Astrocyte (in vitro differentiated cells and primary cell): ENCODE data around the gene FAM210A. TPM values are rescaled to one million over a fixed set of nuclear protein-coding genes. Genes with fewer than 3 reads are reported as not detected.

Experiments used
- DNase-seq: peaks from one replicate; pipeline ENCODE4 v3.0.0-alpha.2; 2010; ENCODE audit warnings: low read depth
- FAIRE-seq: peaks from 2 replicates; lab custom pipeline; 2011; peaks lifted over from hg19 to GRCh38; lab: Jason Lieb, UNC
- H2AFZ ChIP-seq: 2 replicates; pipeline ENCODE4 v1.6.0; 2012; ENCODE audit warnings: low read depth, low read length, inconsistent platforms
- H3K27ac ChIP-seq: 2 replicates; pipeline ENCODE4 v1.5.1; 2011; ENCODE audit warnings: low read depth, low read length, inconsistent platforms
- H3K27me3 ChIP-seq: 2 replicates; pipeline ENCODE4 v1.6.0; 2011; ENCODE audit warnings: low read length, inconsistent platforms; ENCODE audit not compliant: insufficient read depth
- H3K36me3 ChIP-seq: 2 replicates; pipeline ENCODE4 v1.5.1; 2011; ENCODE audit warnings: low read length, inconsistent platforms; ENCODE audit not compliant: insufficient read depth
- H3K4me1 ChIP-seq: 2 replicates; pipeline ENCODE4 v1.5.1; 2011; ENCODE audit warnings: low read length, inconsistent platforms; ENCODE audit not compliant: insufficient read depth
- H3K4me2 ChIP-seq: 2 replicates; pipeline ENCODE4 v1.6.0; 2012; ENCODE audit warnings: low read length, inconsistent platforms
- H3K4me3 ChIP-seq: 2 replicates; pipeline ENCODE4 v1.5.1; 2011; ENCODE audit warnings: low read depth, mild to moderate bottlenecking, low read length, inconsistent platforms; ENCODE audit not compliant: insufficient read depth
- H3K79me2 ChIP-seq: 2 replicates; pipeline ENCODE4 v1.6.0; 2012; ENCODE audit warnings: mild to moderate bottlenecking, low read length, inconsistent platforms; ENCODE audit not compliant: insufficient read depth
- H3K9ac ChIP-seq: 2 replicates; pipeline ENCODE4 v1.6.0; 2012; ENCODE audit warnings: mild to moderate bottlenecking, low read length, inconsistent platforms
- H3K9me3 ChIP-seq: 2 replicates; pipeline ENCODE4 v1.5.1; 2012; ENCODE audit warnings: low read depth, mild to moderate bottlenecking, low read length, inconsistent platforms; ENCODE audit not compliant: insufficient read depth
- H4K20me1 ChIP-seq: 2 replicates; pipeline ENCODE4 v1.6.0; 2012; ENCODE audit warnings: low read length, inconsistent platforms; ENCODE audit not compliant: insufficient read depth
- H3K27ac Mint-ChIP-seq: one replicate; pipeline ENCODE4 v1.8.0; 2021; ENCODE audit warnings: mild to moderate bottlenecking, mixed read lengths; ENCODE audit not compliant: unreplicated experiment
- H3K27me3 Mint-ChIP-seq: one replicate; pipeline ENCODE4 v1.8.0; 2021; ENCODE audit warnings: low read depth, mixed read lengths; ENCODE audit not compliant: unreplicated experiment
- H3K36me3 Mint-ChIP-seq: one replicate; pipeline ENCODE4 v1.8.0; 2021; ENCODE audit warnings: low read depth, mixed read lengths; ENCODE audit not compliant: unreplicated experiment
- H3K4me1 Mint-ChIP-seq: one replicate; pipeline ENCODE4 v1.8.0; 2021; ENCODE audit warnings: low read depth, mixed read lengths; ENCODE audit not compliant: unreplicated experiment
- H3K4me3 Mint-ChIP-seq: one replicate; pipeline ENCODE4 v1.8.0; 2021; ENCODE audit warnings: mild to moderate bottlenecking, moderate library complexity, mixed read lengths; ENCODE audit not compliant: unreplicated experiment
- H3K9me3 Mint-ChIP-seq: one replicate; pipeline ENCODE4 v1.8.0; 2021; ENCODE audit warnings: mild to moderate bottlenecking, mixed read lengths; ENCODE audit not compliant: unreplicated experiment
- CTCF ChIP-seq: IDR thresholded peaks from 2 replicates; pipeline ENCODE4 v1.5.1; 2011; ENCODE audit warnings: low read depth, mild to moderate bottlenecking, inconsistent platforms, low read length, moderate library complexity; ENCODE audit not compliant: insufficient read depth
- EZH2 ChIP-seq: IDR thresholded peaks from 2 replicates; pipeline ENCODE4 v1.6.1; 2012; ENCODE audit warnings: mild to moderate bottlenecking, low read length, inconsistent platforms; ENCODE audit not compliant: insufficient read depth
- total RNA-seq: library from RNA; stranded (reverse); gene quantifications from 2 replicates; pipeline ENCODE4 v1.2.1, GENCODE V29; 2021

Gene FAM210A
- total RNA-seq, 1 donor from 2014 or later: 21.9 TPM

- Histone ChIP-seq H3K9me3 (no peaks in the 10 kb centered on the region), H2AFZ (no peak overlapping the region), H3K9ac (no peak overlapping the region), H3K27ac (no peak overlapping the region), H3K4me1 (no peaks in the 10 kb centered on the region), H3K79me2 (peaks cover 4% of the 10 kb centered on the region), H3K27me3 (no peaks in the 10 kb centered on the region), H3K36me3 (peaks cover 3% of the 10 kb centered on the region), H3K4me3 (no peak overlapping the region), H4K20me1 (no peaks in the 10 kb centered on the region), H3K4me2 (no peak overlapping the region)
- Mint-ChIP-seq H3K9me3 (peaks cover 7% of the 10 kb centered on the region), H3K4me1 (peaks cover 1% of the 10 kb centered on the region), H3K36me3 (peaks cover 12% of the 10 kb centered on the region), H3K27me3 (no peaks in the 10 kb centered on the region), H3K27ac (peak overlapping the region; percentile 10), H3K4me3 (no peak overlapping the region)
- TF ChIP-seq EZH2 (no peak), CTCF (no peak)
- FAIRE-seq (no peak), DNase-seq (no peak)
These were observed 49.9 kb downstream of the FAM210A start for GRCh38 chr18:13676471-13676870.

- H3K36me3 Mint-ChIP-seq: peaks cover 15% of the 10 kb centered on the region
- H3K4me1 Mint-ChIP-seq: no peaks in the 10 kb centered on the region
- H3K4me3 Mint-ChIP-seq: no peak overlapping the region
- TF ChIP-seq EZH2: no peak
- no peak for TF ChIP-seq CTCF
- peak; percentile 6 for DNase-seq
- H3K4me1 ChIP-seq: no peaks in the 10 kb centered on the region
- no peak overlapping the region for H3K27ac Mint-ChIP-seq
- H3K4me3 ChIP-seq: no peak overlapping the region
- H3K79me2 ChIP-seq: peaks cover 7% of the 10 kb centered on the region
- no peaks in the 10 kb centered on the region for H3K9me3 ChIP-seq
- peaks cover 8% of the 10 kb centered on the region for H3K9me3 Mint-ChIP-seq
- H2AFZ ChIP-seq: no peak overlapping the region
- H4K20me1 ChIP-seq: no peaks in the 10 kb centered on the region
- no peaks in the 10 kb centered on the region for H3K27me3 ChIP-seq
- no peak for FAIRE-seq
- no peak overlapping the region for H3K9ac ChIP-seq
- H3K27me3 Mint-ChIP-seq: no peaks in the 10 kb centered on the region
- no peak overlapping the region for H3K4me2 ChIP-seq
- H3K36me3 ChIP-seq: peaks cover 6% of the 10 kb centered on the region
- H3K27ac ChIP-seq: no peak overlapping the region
These were observed 53.7 kb downstream of the FAM210A start for GRCh38 chr18:13672657-13673056.

- DNase-seq (no peak), FAIRE-seq (no peak)
- H3K4me2 ChIP-seq: no peak overlapping the region
- no peaks in the 10 kb centered on the region for H4K20me1 ChIP-seq
- peaks cover 2% of the 10 kb centered on the region for H3K36me3 ChIP-seq
- no peaks in the 10 kb centered on the region for H3K27me3 ChIP-seq
- no peak overlapping the region for H2AFZ ChIP-seq
- Mint-ChIP-seq H3K36me3 (peaks cover 5% of the 10 kb centered on the region), H3K9me3 (no peaks in the 10 kb centered on the region), H3K27ac (peak overlapping the region; percentile 53), H3K4me3 (no peak overlapping the region), H3K27me3 (no peaks in the 10 kb centered on the region), H3K4me1 (no peaks in the 10 kb centered on the region)
- no peaks in the 10 kb centered on the region for H3K9me3 ChIP-seq
- no peak for TF ChIP-seq EZH2
- TF ChIP-seq CTCF: no peak
- H3K4me3 ChIP-seq: no peak overlapping the region
- no peak overlapping the region for H3K27ac ChIP-seq
- no peaks in the 10 kb centered on the region for H3K79me2 ChIP-seq
- no peak overlapping the region for H3K9ac ChIP-seq
- no peaks in the 10 kb centered on the region for H3K4me1 ChIP-seq
These were observed 64.5 kb downstream of the FAM210A start for GRCh38 chr18:13661779-13662256.
